Heart right ventricle (tissue), 16 donors: Measurements from ENCODE around the gene PCSK6. TPM values are rescaled to one million over a fixed set of nuclear protein-coding genes. Genes with fewer than 3 reads are reported as not detected.
A peak's percentile ranks its signal among the peaks of the same experiment; 100 is the strongest.

Source experiments
- ATAC-seq, 8 donors: fragments of 200-7000 bp; cut with Tn5 transposase; one replicate each; pipeline ENCODE4 v1.9.1; 2020; ENCODE audit warnings: mild to moderate bottlenecking in 8 of 8, moderate library complexity in 8 of 8, moderate number of reproducible peaks in 1 of 8
- DNase-seq, 2 donors: peaks; one replicate each; pipeline ENCODE4 v3.0.0-alpha.2; 2020
- H3K27ac ChIP-seq, 10 donors: fragments of 200-600 bp; sonication (generic) in 2 of 10; one replicate each; pipeline versions ENCODE4 v1.5.0 to v1.8.0; 2020 to 2022; ENCODE audit warnings: mild to moderate bottlenecking in 3 of 10
- H3K27me3 ChIP-seq, 7 donors: fragments of 200-600 bp; one replicate each; pipeline ENCODE4 v1.8.0; 2021 to 2022; ENCODE audit warnings: mild to moderate bottlenecking in 2 of 7
- H3K36me3 ChIP-seq, 9 donors: fragments of 200-600 bp; sonication (generic) in 1 of 9; one replicate each; pipeline versions ENCODE4 v1.5.0 to v1.8.0; 2020 to 2022; ENCODE audit warnings: mild to moderate bottlenecking in 2 of 9
- H3K4me1 ChIP-seq, 9 donors: fragments of 200-600 bp; sonication (generic) in 1 of 9; one replicate each; pipeline versions ENCODE4 v1.5.0 to v1.8.0; 2020 to 2022; ENCODE audit warnings: mild to moderate bottlenecking in 4 of 9
- H3K4me3 ChIP-seq, 10 donors: fragments of 200-600 bp; sonication (generic) in 2 of 10; one replicate each; pipeline versions ENCODE4 v1.5.0 to v1.8.0; 2020 to 2022; ENCODE audit warnings: mild to moderate bottlenecking in 7 of 10, moderate library complexity in 2 of 10
- H3K9me3 ChIP-seq, 11 donors: fragments of 200-600 bp in 10 of 11; sonication (generic) in 2 of 11; one replicate each; pipeline versions ENCODE4 v1.5.0 to v1.8.0; 2013 to 2022; ENCODE audit warnings: mild to moderate bottlenecking in 2 of 11, control low read depth in 1 of 11, moderate library complexity in 1 of 11
- CTCF ChIP-seq, 9 donors: fragments of 200-600 bp; sonication (generic) in 2 of 9; IDR thresholded peaks; one replicate each; pipeline versions ENCODE4 v1.5.0 to v1.8.0; 2021 to 2022; ENCODE audit warnings: antibody characterized with exemption in 9 of 9, mild to moderate bottlenecking in 5 of 9, moderate library complexity in 1 of 9
- WGBS, 2 donors: extraction: QIAGEN DNeasy Blood & Tissue Kit; methylation state at CpG; one replicate each; pipeline ENCODE4 v1.1.7; 2013; ENCODE audit warnings: inconsistent platforms in 1 of 2; 5-methylcytosine and 5-hydroxymethylcytosine counted together
- intact Hi-C, 10 donors: fragments of 100-400 bp; cut with DNase I; formaldehyde crosslinking; loops; one replicate each; pipeline versions ENCODE4 v1.11.1 to v1.14.2; 2022
- polyA plus RNA-seq, 2 donors: library from polyadenylated mRNA; stranded (reverse); fragments of 200-250 nt; gene quantifications; one replicate each; pipeline ENCODE4 v1.2.3, GENCODE V29; 2013
- total RNA-seq, 10 donors: library from RNA; stranded (reverse); fragmentation: NEBNext Ultra II Directional in 3 of 10; extraction: Animal tissue kit (Norgen Biotek cat#: 25700) in 3 of 10; gene quantifications; one replicate each; pipeline versions ENCODE4 v1.2.1 to v1.2.4, GENCODE V29; 2021 to 2023
- donor health status: Arrhythmogenic right ventricular cardiomyopathy.
- donor health status: ischemic (EF 13 %, LVEDD 7.1; RV severe dilation, severe dysfunction).
- donor health status: healthy with polysubstance abuse.
- donor health status: DM: no; HTN: yes; CAD: no.
- donor health status: DM: no; HTN: no; CAD: no.
- donor health status: ischemic (EF 25% LVEDD 6.9; RV normal size, moderate dysfunction).
- donor health status: ischemic (EF 25% LVEDD 5.7; RV mildly dilated, moderate dysfunction).
- donor health status: healthy.
- donor health status: DM: yes; HTN: yes; CAD: no.
- donor health status: Ischemic cardiomyopathy.
- donor health status: ischemic (EF 35%, LVEDD 5.7; RV mildly dilated, moderate dysfunction).
- donor health status: nonischemic (EF 11% LVEDD 7.7; RV severe dilation, severe dysfunction).
- donor health status: DM: yes; HTN: yes; CAD: no.
- donor health status: PGD.
- donor health status: ischemic (EF 29% LVEDD 5.4; RV normal size, mild dysfunction).
- donor health status: nonischemic (EF 23%, LVEDD 6.1; RV moderate dilation, normal function).

PCSK6 gene
- total and polyA plus RNA-seq, 12 donors, result 4.6 to 34.0 (median 21.7) TPM

- DNase-seq, result no peak
- WGBS, 2 donors, result 97 to 99% methylated on average over 9 of the region's 9 CpGs
- no peak for ATAC-seq
- no peak overlapping the region for H3K27ac ChIP-seq
- no peak for TF ChIP-seq CTCF (IDR thresholded peaks at IDR 0.05)
- H3K9me3 ChIP-seq, result no peaks in the 10 kb centered on the region
- H3K27me3 ChIP-seq, result no peaks in the 10 kb centered on the region
- peaks cover 0 to 65% (median 0%) of the 10 kb centered on the region in 9 donors for H3K36me3 ChIP-seq
- no peak overlapping the region for H3K4me3 ChIP-seq
- intact Hi-C loops, result no loop called here
- H3K4me1 ChIP-seq, result no peaks in the 10 kb centered on the region
These were observed 100.1 kb downstream of the PCSK6 start for GRCh38 chr15:101389362-101389761.

GRCh38 chr15:101388046-101388445 is 101.5 kb downstream of the PCSK6 start:
- intact Hi-C loops, result no loop called here

GRCh38 chr15:101387574-101387973 is 101.9 kb downstream of the PCSK6 start:
- no peak for TF ChIP-seq CTCF (IDR thresholded peaks at IDR 0.05)
- no peaks in the 10 kb centered on the region for H3K9me3 ChIP-seq
- intact Hi-C loops, result no loop called here
- no peak overlapping the region for H3K4me3 ChIP-seq
- no peaks in the 10 kb centered on the region for H3K27me3 ChIP-seq
- 76 to 95% methylated on average over 9 of the region's 9 CpGs for WGBS, 2 donors
- H3K4me1 ChIP-seq, result no peaks in the 10 kb centered on the region
- no peak for DNase-seq
- peaks cover 0 to 52% (median 0%) of the 10 kb centered on the region in 9 donors for H3K36me3 ChIP-seq
- H3K27ac ChIP-seq, result no peak overlapping the region
- no peak for ATAC-seq

More at GRCh38 chr15:101388046-101388445, 101.5 kb downstream of the PCSK6 start:
- H3K9me3 ChIP-seq, result no peaks in the 10 kb centered on the region
- H3K36me3 ChIP-seq, result peaks cover 0 to 56% (median 0%) of the 10 kb centered on the region in 9 donors
- TF ChIP-seq CTCF (IDR thresholded peaks at IDR 0.05), result no peak
- ATAC-seq, result no peak
- no peak overlapping the region for H3K4me3 ChIP-seq
- WGBS, 2 donors, result 86 to 92% methylated on average over 6 of the region's 6 CpGs
- H3K27ac ChIP-seq, result no peak overlapping the region
- no peaks in the 10 kb centered on the region for H3K27me3 ChIP-seq
- DNase-seq, result no peak
- H3K4me1 ChIP-seq, result no peaks in the 10 kb centered on the region

GRCh38 chr15:101386967-101387366 is 102.5 kb downstream of the PCSK6 start:
- no peak overlapping the region for H3K27ac ChIP-seq
- H3K36me3 ChIP-seq, result peaks cover 0 to 54% (median 0%) of the 10 kb centered on the region in 9 donors
- H3K4me1 ChIP-seq, result no peaks in the 10 kb centered on the region
- no peaks in the 10 kb centered on the region for H3K9me3 ChIP-seq
- H3K27me3 ChIP-seq, result no peaks in the 10 kb centered on the region
- H3K4me3 ChIP-seq, result no peak overlapping the region
- intact Hi-C loops, result no loop called here
- 84 to 89% methylated on average over 10 of the region's 10 CpGs for WGBS, 2 donors
- DNase-seq, result no peak
- no peak for TF ChIP-seq CTCF (IDR thresholded peaks at IDR 0.05)
- ATAC-seq, result peak in 1 of 8 donors; percentile 12
